Stomach (tissue), 4 donors: ENCODE data around the gene FOXP2.

Experiments used
- CTCF ChIP-seq, 7 experiments: fragments of 450-650 bp in 4 of 7; fragments of 200-600 bp in 3 of 7; sonication (generic) in 3 of 7; IDR thresholded peaks; one replicate each; pipeline ENCODE4 v1.5.1; 2016 to 2019; ENCODE audit warnings: antibody characterized with exemption in 7 of 7, control low read depth in 2 of 7, mild to moderate bottlenecking in 1 of 7
- POLR2A ChIP-seq, 4 donors: fragments of 450-650 bp; IDR thresholded peaks; one replicate each; pipeline ENCODE4 v1.6.1; 2016; ENCODE audit warnings: antibody characterized with exemption in 4 of 4, control low read depth in 2 of 4, mild to moderate bottlenecking in 1 of 4, moderate library complexity in 1 of 4
- POLR2AphosphoS5 ChIP-seq, 3 donors: sonication (generic); formaldehyde crosslinking; IDR thresholded peaks; one replicate each; pipeline ENCODE4 v1.6.1; 2016; ENCODE audit warnings: antibody characterized with exemption in 3 of 3

- TF ChIP-seq POLR2A (IDR thresholded peaks at IDR 0.05) (no peak), POLR2AphosphoS5 (IDR thresholded peaks at IDR 0.05) (no peak), CTCF (IDR thresholded peaks at IDR 0.05) (no peak)
These were observed 26.6 kb upstream of the FOXP2 start for GRCh38 chr7:114388021-114388420.
